CD4-positive, alpha-beta T cell treated with Interleukin-2 at 100 ng/mL for 4 hours (primary cell): Measurements from ENCODE around the gene DOCK4.

Experiments
- DNase-seq: peaks from one replicate; pipeline ENCODE4 v3.0.0-alpha.2; 2020; ENCODE audit warnings: low spot score

The DOCK4 gene

DNA sequence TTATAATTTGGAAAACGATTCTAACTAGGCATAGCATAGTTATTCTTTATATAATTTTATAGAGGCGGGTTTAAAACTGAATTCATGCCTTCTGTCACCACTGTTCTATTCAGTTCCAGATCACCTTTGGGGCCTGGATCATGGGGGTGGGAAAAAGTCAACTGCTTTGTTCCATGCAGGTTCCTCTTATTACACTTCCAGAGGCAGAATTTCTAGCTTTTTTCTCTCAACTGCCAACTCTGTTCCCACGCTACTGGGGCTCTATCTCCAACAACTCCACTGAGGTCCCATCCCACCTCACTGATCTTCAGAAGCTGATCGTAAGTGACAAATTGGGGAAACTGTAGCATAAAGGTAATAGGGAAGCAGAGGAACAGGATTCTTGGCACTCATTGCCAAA lies 360.3 kb downstream of the DOCK4 start:
- no peak for DNase-seq

DNA sequence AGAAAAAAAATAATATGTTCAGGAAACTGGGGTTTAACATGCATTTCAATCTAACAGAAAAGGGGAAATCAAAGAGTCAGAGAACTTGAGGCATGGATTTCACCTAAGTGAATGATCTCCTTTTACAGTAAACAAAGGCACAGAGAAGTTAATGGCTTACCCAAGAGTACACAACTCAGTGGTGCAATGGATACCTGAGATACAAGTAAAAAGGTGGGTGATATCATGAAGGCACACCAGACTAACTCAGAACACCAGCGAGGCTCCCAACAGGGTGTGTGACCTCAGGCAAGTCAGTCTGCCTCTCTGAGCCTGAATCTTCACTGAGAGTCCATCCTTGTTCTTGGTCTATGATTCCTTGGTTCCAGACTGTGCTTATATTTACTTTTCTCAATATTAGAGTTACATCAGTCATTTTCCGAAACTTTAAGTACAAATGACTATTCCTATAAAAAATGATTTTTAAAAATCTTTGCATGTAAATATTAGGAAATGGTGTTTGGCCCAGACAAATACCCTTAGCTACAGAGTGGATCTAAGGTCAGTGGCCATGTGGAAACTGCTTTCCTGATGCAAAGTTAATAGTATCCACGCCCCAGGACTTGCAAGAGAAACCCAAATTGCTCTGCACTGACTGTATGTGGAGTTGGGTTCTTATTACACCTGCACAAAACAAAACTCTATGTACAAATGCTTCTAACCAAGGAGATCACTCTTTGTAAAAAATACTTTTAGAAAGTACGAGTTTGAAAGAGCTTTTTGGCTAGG lies 361.1 kb downstream of the DOCK4 start:
- DNase-seq = no peak

DNA sequence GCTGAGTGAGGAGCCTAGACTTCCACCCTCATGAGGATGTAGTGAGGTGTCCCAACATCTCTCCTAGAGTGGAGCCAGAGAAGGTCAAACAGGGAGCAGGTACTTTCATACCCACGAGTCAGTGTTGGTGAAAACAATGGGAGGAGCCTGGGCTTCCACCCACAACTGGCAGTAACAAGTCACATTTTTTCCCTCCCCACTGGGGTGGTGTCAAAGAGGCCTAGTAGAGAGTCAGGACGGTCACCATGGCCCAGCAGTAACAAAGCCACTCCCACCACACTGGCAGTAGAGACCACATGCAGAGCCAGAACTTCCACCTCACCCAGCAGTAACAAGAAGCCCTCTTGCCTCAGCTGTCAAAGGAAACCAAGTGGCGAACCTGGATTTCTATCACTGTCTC lies 363.7 kb downstream of the DOCK4 start:
- no peak for DNase-seq

DNA sequence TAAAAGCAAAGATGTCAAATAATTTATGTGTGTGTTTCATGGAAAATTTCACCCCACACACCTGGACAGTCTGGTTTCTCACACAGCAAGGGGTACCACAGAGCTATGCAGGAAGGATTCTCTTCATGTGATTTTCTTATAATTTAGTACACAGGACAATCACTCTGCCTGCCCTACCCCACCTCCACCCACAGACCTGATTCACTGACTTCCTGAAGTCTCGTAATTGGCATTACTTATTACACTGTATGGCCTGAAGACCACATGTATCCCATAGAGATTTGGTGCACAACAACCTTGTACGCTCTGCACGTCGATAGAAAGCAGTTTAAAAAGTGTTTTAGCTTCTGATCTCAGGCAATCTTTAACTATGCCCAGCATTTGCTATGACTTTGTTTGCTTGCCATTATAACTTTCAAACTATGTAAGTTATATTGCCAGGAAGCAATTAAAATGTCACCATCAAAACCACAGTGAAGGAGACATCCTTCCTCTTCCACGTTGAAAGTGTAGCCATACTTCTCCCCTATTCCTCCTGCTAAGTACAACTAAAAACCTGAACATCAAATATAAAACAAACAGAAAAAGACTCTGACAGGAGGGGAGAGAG lies 364.5 kb downstream of the DOCK4 start:
- DNase-seq = no peak

DNA sequence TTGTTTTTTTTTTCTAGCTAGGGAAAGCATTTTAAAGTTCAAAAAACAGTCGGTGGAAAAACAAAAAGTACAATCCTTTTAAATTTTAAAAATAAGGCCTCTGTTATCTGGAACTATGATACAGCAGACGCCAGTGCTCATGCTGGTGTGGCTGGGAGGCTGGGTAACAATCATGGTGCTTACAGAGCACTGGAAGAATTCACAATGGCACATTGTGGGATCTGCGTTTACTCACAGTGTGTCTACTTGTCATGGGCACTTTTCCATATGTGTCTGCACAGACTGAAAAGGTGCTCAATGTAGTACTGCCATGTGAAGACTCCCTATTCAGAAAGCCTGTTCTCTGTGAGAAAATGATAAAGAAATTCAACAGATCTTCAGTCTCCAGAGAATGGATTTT lies 365.7 kb downstream of the DOCK4 start:
- no peak for DNase-seq

DNA sequence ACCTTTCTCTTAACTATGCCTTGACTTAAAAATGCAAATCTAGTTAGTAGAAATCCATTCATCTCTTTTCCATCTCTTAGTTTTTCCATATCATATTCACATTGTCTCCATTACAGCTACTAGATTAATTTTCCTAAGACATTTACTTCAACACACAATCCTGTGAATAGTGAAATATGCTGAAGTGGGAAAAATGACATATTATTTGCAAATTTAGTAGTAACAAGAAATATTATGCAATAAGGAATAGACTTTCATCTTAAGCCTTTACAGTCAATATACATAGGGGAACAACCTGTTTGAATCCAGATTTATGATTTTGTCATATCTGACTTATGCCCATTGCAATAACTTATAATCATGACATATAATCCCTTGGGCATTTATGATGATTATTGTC lies 366.9 kb downstream of the DOCK4 start:
- DNase-seq = no peak

DNA sequence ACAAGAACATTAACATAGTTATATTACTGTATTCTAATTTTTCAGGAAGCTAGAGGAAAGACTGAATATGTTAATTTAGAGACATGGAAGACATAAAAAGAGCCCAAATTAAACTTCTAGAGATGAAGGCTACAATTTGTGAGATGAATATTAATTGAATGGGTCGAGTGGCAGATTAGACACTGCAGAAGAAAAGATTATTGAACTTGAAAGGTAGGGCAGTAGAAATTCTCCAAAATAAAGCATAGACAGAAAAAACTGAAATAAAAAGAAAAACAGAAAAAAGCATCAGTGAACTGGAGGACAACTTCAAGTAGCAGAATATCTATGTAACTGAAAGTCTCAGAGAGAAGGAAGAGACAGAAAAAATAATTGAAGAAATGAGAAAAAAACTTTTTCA lies 369.6 kb downstream of the DOCK4 start:
- DNase-seq = no peak

DNA sequence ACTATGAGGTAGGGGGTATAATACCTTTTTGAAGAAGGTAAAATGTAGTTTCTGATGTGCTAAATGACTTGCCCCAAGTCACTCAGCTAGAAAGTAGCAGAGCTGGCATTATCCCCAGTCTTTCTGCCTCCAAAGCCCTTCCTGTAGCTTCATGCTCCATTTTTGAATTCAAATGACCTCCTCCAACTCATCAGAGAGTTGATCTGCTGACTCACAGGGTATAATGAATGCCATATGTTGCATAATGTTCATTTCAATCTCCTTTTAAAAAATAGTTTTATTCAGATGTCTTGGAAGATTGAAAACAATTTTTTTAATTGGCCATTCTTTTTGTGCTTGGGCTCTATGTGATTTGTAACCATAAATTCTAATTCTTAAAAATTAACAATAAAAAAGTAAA lies 371.1 kb downstream of the DOCK4 start:
- no peak for DNase-seq

DNA sequence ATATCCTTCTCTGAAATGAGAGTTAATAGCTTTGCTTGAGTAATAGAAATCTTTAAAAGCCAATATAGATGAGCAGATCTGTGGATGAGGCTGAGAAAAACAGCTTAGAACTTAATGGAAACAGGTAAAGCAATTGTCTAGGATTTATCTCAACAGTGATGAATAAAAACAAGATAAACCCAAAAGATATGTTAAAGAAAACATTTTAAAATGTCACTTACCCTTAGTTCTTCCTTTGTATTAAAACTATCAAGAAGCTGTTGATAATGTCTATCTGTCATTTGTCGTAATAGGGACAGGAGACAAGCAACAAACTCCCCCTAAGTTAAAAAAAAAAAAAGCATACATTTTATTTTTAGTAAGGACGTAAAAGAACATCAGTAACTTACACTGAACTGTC lies 371.8 kb downstream of the DOCK4 start:
- no peak for DNase-seq

DNA sequence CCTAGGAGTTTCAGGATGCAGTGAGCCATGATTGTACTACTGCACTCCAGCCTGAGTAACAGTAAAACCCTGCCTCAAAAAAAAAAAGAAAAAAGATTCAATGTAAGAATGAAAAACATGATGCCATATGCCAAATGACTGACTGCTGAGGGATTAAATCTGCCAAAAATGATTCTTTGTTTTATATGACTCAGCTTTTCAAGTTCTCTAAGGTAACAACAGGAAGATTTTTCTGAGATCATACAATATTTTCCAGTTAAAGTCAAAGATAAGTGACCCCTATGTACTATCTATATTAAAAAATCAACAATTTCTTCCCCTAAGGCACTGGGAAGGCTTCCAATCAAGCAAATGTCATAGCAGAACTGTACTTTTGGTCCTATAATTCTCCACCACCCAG lies 372.7 kb downstream of the DOCK4 start:
- no peak for DNase-seq

DNA sequence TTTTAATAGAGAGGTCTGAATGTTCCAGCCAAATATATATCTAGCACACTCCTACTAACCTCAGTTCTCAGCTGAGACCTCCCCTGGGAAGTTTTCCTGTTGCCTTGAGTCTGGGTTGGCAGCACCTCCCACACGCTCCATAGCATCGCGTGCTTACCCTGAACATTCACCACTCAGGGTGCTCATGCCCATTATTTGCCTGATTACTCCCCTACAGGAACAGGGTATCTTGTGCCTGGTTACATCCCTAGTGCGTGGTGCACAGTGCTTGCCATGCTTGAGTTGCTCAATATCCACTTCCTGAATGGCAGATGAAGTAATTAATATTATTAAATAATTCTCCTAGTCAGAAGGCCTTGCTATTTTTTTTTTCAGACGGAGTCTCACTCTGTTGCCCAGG lies 374.0 kb downstream of the DOCK4 start:
- no peak for DNase-seq

DNA sequence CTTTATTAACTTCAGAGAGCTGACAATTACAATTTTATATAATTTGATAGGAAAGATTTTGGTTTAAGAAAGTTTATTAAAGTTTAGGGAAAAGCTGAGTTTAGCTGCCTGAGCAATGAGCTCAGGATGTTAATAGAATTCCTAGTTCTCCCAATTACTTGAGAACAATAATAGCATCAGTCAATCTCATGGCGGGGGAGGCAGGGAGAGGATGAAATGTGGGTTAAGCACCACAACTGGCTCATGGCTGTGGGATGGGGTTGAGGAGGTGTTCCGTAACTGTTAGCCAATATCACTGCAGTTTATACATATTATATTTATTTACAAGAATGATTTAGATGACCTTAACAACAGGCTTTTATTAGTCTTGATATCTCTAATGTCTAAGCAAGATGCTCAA lies 377.0 kb downstream of the DOCK4 start:
- DNase-seq = no peak

DNA sequence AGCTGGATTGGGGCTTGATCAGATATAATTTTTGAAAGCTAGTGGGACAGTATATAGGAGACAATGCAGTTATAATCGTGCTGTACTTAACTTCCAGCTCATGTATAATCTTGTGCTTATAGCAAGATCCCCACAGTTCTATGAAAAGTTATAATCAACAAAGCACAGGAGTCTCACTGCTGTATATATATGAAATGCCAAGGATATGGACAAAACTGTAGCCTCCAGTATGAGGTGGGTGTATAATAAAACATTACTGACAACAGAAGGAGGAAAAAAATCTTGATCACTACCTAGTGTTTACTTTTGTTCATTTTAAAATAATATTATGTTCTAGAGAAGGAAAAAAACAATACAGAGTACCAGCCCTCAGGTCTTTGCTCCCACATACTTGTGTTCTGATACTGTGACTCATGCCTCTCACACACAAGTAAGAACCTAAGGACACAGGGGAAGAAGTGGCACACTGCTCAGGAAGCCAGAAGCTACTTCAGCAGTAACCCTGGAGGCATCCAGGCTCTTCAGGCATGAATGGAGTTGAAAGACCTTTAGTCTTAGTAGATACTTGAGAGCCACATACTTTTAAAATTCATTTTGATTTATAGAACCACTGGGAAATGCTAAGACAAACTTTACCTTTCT lies 378.2 kb downstream of the DOCK4 start:
- DNase-seq = no peak

DNA sequence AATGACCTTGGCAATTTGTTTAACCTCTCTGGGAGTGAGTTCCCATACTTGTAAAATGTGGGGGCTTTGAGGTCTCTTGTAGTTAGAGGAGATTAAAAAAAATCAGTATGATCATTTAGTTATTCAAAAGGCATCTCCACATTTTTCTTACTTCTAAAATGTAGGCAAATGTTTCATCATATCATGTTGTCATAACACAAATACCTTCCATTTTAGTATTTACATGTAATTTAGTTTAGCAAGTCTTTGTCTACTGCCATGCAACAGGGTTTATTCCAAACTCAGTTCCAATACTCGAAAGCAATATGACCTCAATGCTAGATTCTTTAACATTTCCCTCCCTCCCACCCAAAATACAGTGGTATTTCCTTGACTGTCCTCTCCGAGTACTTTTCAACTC lies 381.2 kb downstream of the DOCK4 start:
- DNase-seq = no peak

DNA sequence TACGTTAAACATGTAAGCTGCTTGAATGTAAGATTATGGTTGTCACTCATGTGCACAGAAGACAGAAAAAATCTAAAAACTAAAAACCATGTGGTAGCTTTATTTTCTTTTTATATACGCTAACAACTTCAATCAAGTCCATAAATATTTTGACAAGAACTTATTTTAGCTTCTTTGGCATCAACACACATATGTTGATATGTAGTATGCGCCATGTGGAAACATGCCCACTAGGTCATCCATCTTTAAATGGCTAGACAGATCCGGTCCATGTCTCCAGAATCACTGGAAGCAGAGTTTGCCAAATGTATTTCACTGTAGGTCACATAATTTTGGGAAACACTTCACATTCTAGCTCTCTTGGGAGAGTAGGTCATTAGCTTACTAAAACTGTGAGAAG lies 382.4 kb downstream of the DOCK4 start:
- DNase-seq = no peak

DNA sequence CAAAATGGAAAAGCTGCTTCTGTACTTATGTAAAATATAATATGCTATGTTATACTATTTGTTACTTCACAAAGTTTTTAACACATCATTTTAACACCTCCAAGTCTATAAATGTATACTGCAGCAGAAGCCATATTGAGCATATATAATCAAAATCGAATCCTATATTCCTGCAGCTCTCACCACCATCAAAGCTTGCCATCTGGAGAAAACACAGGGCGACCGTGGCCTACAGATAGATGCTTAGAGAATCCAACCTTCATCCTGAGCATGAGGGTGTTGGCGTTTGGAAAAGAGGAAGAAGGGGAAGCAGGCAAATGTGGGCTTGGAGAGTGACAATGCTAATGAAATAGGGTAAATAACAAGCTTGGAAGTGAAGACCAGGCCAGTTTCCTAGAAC lies 385.2 kb downstream of the DOCK4 start:
- no peak for DNase-seq

DNA sequence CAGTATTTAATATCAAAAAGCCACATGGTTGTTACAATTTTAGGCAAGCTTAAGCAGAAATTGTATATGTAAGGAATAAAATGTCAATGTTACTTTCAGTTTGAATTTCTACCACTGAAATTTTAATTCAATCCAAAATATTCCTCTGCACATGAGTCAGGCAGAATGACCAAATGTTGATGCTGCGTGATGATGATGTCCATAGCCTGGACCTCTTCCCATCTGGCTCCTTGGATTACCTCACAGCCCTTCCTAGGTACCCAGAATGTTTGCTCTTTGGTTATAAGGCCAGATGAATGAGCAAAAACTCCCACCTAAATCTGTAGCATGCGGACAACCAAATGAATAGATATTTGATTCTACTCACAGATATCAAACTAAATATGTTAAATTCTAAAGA lies 385.6 kb downstream of the DOCK4 start:
- DNase-seq = no peak

DNA sequence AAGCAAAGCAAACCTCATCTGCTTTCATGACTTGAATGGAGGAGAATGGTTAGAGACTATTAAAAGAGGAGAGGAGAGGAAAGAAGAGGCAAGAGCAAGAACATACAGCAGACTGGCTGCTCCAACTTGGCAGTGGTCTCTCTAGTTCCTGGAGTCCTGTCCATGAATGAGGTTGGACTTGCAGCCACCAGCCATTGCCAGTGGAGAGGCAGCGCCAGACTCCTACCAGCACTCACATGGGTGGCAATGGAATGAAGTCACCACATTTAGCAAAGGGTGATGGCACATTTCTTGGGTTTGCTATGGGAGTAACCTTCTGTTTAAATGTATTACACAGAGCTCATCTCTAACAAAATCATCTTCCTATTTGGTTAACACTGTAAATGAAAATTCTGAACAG lies 386.1 kb downstream of the DOCK4 start:
- no peak for DNase-seq

DNA sequence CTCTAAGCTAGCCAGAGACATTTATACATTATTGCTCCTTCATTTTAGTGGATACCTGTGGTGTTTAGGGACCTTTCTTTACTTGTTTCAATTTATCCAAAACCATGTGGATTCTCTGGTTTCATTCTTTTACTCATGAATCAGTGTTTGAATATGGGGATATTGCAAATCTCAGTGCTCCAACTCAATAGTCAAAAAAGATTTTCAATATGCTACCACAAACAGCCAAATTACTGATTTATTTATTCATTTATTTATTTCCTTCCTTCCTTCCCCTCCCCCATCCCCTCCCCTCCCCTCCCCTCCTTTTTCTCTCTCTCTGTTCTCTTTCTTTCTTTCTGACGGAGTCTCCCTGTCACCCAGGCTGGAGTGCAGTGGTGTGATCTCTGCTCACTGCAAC lies 390.8 kb downstream of the DOCK4 start:
- no peak for DNase-seq

DNA sequence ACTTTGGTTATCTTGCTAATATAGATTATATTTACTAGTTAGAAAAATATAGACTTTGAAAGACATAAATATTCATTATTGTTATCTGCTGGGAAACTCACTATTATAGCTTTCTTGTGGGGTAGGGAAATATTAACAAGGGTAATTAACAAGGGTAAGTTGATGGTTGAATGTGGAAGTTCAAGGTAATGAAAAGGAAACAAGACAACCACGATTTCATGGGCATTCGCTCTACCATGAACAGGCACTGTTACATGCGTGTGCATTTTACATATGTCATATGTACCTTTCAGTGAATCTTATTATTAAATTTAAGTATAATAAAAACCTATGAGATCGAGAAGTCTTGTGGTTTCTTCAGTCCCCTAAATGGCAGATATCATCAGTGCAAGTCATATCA lies 392.9 kb downstream of the DOCK4 start:
- DNase-seq = no peak

DNA sequence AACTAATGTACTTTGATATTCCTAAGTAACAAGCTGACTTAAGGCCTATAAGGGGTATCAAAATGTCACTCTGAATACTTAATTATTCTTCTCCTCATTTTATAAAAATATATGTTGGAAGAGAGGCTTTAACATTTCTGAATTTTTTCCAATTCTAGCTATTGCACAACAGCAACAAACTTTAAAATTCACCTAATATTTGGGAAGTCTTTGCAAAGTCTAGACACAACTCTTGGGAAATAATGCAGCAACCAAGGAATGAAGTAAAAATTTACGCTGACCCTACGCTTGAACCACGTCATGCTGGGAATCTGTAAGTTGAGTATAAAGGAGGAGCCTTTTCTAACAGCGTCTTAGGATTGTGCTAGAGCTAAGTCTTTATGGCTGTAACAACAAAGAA lies 400.0 kb downstream of the DOCK4 start:
- DNase-seq = no peak

DNA sequence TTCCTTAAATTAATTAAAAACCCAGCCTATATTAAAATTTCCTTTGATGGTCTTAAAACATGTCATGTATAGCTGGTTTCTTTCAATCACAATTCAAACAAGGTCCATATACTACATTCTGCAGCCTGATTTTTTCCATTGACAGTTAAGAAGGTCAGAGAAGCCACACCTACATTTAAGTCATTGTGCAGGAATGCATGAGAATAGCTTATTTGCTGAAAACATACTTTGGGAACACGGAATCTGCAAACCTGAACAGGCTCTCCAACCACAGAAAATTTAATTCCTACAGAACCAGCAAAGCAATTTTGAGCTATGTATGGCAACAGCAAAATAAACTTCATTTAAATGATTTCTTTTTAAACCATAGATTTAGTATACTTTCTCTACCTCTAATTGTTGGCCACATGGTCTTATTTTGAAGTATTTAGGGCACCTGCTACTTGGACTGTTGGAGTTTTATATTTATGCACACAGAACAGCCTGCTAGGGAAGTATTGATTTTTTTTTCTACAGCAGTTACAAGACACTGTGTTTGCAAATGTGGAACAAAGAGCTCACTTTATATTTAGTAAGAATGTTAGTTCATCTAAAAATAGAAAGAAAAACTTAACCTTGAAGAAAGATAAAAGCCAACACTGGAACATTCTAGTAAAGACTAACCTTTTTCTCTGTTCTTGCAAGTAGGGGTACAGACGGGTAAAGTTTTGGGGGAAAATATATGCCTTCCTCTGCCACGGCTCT lies 403.0 kb downstream of the DOCK4 start:
- DNase-seq = no peak

DNA sequence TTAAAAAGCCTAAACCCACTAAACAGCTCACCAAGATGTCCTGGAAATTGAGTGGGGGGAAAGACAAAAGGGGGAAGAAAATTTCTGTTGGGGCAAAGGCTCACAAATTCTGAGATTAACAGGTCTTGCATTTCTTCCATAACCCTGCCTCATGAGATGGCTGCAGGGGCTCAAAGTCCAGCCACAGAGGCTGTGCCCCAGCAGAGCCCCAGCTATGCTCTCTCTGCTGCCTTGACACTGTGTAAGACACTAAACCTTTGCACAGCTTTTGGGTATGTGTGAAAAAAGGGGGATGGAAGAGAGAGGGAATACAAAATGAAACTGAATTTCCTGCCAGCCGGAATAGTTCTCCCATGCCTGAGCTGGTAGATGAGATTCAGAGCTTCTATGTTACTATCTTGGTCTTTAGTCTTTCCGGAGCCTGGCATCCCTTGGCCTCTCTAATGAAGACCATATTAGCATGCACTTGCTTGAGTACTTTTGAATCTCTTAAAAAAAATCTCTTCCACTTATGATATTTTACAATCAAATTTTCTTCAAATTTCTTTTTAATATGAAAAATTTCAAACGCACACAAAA lies 403.9 kb downstream of the DOCK4 start:
- DNase-seq = no peak
